HG02884 (cell line): ENCODE data around the gene WDR1.

Experiments used
- ATAC-seq: cut with Tn5 transposase; IDR thresholded peaks from one replicate; pipeline ENCODE4 v1.9.1; 2021; ENCODE audit warnings: mild to moderate bottlenecking, moderate library complexity; ENCODE audit not compliant: unreplicated experiment

Gene WDR1

DNA sequence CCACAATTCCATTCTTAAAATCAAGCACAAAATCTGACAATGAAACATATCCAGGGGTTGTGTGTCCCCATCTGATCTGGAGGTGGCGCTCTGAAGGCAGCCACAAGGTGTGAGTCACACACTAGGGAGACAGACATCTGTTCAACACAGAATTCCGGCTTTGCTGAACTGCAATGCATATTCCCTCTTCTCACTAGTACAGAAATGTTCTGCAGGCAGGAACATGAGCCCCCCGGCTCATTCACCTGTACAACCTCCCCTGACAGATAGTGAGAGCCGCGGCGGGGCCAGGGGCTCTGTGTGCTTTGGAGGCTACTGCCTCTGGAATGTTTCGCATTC is 41.9 kb downstream of the WDR1 start:
- ATAC-seq = no peak

DNA sequence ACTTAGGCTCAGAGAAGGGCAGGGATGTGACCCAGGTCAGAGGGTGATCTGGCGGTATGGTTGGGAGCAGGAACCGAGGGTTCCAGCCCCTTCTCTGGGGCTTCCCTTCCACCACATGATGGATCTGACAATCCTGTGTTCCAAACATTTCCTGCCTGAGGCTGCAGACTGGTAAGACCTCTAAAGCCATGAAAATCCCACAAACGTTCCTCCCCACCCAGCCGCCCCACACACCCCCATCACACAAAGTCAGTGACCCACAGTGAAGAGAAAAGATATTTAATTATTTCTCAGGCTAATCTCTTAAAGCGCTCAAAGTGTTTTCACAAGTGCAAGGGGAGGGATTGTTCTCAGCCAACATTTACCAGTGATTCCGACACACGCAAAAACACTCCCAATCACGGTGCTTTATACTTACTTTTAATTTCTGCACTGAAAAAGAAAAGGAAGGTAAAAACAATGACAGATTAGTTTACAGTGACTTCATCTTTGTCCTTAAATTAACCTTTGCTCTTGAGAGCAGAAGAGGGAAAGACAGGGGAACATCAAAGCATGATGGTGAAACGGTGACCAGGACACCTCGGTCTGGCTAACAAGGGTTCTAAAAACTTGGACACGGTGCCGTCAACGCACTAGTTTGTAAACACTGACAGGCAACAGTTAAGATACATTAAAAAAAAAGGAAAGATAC is 42.4 kb downstream of the WDR1 start:
- ATAC-seq = no peak

DNA sequence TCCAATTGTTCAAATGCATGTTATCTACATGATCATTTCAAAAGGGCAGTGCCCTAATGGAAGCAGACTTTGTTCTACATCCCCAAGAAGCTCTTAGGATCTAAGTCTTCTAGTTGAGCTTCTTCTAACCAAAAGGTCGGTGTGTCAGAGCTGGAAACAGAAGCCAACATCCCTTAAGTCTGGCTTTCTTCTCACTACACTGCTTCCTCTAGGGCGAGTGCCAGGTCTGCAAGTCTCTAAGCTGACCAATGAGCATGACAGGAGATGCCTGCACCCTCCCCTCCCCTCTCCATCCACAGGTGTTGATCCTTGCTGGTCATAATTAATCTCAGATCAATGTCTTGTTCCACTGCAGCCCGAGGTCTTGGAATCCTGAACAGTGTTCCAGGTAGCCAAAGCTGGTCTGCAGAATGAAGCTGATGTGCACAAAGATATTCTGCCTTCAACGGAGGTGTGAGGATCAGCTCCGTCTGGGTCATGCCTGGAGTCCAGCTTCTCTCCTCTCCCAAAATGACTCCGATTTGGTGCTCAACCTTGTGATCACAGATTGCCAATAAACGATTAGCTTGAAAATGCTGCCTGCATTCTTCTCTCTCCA is 44.1 kb downstream of the WDR1 start:
- no peak for ATAC-seq

DNA sequence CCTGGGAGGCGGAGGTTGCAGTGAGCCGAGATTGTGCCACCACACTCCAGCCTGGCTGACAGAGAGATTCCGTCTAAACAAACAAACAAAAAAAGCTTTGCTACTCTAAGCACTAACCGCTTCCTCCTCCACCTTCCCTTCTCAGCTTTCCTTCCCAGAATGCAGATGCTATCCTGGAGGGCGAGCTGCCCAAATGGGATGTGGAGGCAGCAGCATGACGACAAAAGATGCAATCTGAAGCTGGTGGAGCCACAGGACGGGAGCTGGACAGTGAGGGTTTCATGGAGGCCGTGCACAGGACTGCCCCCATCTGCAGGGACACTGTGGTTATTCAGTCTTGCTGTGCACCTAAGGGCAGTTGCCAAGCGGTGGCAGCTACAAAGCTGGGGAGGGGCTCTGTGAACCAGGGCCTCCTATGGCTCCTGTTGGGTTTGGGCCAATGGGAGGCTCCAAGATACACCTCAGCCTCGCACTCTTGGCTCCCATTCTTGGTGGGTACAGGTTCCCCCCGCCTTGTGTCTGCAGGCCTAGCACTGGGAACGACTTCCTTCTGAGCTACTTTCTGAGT is 47.4 kb downstream of the WDR1 start:
- no peak for ATAC-seq

DNA sequence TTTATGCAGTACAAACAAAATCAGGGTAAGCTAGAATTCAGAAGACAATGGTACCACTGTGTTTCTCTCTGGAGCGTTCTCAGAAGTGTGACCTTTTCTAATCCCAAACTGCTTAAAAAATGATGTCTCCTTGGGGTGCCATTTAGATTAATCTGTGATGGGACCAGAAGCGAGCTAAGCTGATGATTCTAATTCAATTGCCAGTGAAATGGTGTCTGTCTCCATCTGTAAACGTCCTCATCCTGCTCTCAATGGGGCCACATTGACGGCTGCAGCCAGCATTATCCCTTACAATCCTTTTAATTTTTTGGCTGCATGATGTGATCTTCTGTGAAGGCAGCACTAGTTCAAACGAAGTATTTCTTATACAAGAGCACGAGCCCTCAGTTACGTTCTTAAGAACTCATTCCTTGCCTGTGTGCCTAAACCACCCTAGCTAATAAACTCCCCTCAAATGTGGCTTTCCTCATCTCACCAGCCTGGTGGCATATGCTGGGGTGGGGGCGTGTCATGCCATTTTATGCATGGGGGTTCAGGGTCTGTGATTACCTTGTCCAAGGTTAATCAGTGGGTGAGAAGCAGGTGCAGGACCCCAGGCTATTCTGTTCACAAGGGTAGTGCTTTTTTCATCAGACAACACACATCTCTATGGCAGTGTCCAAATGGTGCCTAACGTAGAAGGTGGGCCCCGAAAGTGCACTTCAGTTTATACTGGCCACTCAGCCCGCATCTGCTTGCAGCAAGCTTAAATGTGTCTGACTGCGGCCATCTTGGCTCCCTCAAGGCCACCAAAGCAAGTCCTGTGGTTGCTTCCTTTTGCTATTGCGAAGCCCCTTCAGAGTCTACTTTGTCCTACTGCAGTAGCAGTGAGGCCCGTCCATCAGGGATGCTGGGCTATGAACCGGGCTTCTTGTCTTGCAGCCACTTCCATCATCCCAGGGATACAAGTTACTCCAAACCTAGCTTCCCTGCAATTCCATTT is 49.6 kb downstream of the WDR1 start:
- no peak for ATAC-seq

DNA sequence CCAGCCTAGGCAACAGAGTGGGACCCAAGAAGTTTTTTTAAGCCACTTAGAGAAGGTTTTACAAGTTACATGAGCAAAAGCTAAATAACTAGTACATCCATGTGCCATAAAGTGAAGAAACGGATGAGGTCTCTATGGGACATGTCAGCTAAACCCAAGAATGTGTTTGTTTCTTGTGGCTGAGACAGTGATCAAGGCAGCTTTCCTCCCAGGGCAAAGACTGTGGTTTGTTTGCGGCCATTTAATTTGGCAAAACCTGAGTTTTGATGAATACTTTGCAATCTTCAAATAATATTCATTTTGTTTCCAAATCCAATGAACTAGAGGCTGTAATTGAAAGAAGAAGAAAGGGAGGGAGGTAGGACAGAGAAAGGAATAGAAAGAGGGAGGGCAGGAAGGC is 50.4 kb downstream of the WDR1 start:
- no peak for ATAC-seq

DNA sequence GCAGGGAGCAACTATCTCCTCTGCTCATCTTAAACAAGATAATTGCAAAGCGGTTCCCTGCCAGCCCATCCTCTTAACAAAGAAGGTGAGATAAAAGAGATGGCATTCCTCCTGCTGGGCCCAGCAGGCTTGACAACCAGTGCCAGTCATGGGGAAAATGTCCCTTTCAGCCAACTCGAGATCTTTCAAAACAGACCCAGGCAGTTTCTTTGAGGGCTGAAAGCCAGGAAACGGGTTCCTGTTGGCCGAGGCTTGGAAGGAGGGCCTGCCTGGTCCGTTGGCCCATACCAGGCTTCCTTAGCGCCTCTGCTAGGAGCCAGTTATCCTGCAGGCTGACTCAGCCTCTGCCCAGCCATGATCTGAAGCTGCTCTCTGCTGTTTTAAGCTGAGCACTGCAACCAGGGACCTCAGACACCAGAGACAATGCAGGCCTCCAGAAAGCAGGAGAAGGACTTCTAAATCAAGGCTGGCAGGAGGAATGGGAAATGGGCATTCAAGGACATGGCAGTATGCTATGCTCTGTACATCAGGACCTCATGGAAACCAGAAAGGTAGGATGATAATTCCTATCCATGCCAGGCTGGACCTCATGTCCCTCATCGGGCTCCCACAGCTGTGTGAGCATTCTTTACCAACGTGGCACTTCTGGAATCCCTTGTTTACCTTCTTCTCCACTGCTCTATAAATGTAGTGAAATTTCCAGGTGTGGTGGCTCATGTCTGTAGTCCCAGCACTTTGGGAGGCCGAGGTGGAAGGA is 52.9 kb downstream of the WDR1 start:
- no peak for ATAC-seq

DNA sequence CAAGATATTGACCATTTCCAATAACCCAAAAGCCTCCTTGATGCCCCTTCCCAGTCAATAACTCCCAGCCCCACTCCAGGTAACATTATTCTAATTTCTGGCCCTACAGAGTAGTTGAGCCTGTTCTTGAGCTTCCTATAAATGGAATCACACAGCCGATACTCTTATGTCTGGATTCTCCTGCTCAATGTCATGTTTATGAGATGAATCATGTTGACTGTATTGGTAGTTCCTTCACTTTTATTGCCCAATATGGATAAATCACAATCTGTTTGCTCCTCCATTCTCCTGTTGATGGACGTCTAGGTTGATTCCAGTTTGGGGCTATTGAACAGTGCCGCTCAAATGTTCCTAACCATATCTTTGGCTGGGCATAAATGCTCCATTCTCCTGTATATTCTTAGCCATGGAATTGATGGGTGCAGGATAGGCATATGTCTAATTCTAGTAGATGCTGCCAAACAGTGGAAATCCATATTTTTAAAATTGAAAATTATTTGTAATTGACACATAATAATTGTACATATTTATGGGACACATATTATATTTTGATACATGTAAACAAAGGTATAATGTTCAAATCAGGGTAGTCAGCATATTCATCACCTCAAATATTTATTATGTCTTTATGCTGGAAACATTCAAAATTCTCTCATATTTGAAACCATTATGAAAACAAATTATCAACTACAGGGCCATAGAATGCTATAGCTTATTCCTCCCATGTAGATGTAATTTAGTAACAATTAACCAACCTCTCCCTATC is 54.8 kb downstream of the WDR1 start:
- ATAC-seq = no peak

DNA sequence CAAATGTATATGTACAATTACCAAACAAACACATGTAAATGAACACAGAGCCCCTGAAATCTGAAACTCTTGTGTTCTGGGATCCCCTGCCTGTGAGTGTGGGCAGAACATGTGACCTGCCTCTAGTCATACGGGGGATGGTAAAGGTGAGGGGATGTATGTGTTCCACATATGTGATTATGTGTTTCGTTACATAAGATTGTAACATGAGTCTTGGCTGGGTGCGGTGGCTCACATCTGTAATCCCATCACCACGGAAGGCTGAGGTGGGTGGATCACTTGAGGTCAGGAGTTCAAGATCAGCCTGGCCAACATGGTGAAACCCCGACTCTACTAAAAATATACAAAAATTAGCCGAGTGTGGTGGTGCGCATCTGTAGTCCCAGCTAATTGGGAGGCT is 58.2 kb downstream of the WDR1 start:
- ATAC-seq = no peak

DNA sequence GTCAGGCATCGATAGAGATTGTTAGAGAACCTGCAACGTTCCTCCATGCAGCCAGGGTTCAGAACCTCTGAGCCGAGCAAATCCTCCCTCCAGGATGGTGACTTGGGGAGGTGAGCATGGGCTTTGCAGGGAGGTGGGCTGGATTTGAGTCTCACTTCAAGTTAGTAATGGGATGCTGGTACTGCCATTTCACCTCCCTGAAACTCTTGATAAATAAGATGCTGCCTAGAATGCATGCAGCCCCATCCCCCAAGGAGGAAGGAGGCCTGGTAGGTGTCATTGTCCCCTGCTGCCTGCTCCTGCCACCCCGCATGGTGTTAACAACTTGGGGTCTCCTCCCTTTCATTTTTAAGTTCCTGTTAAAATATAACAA is 59.6 kb downstream of the WDR1 start:
- ATAC-seq = no peak

DNA sequence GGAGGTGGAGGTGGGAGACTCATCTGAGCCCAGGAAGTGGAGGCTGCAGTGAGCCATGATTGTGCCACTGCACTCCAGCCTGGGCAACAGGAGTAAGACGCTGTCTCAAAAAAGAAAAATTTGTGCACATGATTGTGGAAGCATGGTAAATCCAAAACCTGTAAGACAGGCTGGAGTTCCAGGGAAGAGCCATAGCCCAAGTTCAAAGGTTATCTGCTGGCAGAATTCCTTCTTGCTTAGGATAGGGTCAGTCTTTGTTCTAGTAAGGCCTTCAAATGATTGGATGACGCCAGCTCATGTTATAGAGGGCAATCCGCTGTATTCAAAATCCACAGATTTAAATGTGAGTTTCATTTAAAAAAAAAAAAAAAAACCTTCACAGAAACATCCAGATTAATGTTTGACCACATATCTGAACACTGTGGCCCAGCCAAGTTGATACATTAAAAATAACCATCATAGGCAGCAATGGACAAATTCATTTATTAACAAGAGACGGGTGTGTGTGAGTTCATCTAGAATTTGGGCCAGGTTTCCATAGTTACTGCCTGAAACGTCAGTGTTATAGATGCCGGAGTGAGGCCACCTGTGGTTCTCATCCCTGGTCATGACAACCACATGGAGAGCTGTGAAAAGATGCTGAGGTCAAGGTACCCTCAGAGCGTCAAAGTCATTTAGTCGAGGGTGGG is 60.1 kb downstream of the WDR1 start:
- ATAC-seq = no peak

DNA sequence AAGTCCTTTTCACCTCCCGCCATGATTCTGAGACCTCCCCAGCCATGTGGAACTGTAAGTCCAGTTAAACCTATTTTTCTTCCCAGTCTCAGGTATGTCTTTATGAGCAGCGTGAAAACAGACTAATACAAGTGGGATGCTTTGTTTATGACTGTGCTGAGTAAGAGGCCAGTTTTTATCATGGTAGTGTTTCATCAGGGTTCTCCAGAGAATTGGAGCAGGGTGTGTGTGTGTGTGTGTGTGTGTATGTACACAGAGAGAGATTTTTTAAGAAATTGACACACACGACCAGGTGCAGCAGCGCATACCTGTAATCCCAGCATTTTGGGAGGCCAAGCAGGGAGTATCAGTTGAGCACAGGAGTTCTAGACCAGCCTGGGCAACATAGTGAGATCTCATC is 60.7 kb downstream of the WDR1 start:
- no peak for ATAC-seq

DNA sequence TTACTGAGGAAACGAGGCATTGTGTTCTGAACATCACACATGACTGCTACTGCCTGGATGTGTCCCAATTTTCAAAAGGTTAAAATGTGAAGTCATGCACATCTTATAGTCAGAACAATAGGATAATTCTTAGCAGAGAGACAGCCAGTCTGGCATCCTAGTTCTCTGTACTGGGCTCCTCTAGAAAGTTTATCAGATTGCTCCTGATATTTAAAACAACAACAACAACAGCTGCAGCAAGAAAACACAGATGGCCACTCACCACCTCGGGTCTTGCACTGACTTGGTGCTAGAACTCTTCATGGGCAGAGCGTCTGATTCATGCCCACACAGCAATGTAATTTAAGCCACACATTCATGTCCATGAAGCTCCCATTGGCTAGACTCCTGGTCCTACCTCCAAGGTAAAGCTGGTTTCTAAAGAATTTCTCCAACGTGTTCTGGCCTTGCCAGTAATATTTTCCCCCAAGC is 62.0 kb downstream of the WDR1 start:
- ATAC-seq = no peak

DNA sequence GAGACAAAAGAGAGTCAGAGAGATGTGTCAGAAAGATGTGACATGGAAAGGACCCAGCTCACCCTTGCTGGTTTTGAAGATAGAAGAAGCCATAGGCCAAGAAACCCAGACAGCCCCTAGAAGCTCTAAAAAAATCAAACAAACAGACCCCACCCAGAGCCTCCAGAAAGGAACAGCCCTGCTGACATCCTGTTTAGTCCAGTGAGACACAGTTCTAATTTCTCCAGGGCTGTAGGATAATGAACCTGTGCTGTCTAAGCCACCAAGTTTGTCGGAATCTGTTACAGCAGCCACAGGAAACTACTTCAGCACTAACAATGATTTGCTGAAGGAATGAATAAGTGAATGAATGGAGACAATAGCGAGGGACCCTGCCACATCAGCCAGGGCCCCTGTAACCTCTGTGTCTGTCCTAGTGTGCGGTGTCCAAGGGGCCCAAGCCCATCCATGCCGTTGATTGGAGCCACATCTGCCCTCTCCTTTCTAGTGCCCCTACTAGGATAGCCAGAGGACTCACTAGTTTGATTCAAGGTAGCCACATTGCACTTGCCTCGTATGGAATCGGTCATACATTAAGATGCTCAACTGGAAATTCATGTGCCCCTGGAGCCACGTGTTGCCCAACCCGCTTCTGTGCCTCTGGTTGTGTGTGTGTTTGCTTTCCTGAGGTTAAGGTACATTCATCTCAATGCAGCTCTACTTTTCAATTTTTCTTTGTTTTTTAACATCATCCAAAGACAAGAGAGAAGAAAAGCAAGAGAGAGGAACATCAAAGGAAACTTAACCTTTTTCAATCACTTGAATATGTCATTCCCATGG is 62.8 kb downstream of the WDR1 start:
- ATAC-seq = no peak

DNA sequence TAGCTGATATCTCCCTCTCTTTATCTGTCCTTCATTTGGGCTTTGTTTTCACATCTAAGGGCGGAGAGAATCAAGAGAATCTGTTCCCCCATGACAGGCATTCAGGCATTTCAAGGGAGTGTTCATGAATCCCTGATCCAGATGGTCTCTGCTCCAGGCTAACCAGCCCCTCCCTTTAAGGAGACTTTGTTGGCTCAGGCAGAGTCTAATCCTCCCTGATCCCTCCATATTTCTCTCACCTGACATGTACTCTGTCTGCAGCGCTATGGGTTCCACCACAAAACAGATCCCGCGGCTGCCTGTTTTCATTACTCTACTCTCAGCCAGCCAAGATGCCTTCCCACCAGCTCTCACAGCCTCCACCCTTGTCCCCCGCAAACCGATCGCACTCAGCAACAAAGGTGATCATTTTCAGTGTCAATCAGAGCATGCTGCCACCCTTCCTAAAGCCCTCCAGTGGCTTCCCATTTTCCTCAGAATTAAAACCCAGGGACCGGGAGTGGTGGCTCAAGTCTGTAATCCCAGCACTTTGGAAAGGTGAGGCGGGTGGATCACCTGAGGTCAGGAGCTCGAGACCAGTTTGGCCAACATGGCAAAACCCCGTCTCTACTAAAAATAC is 65.0 kb downstream of the WDR1 start:
- ATAC-seq = no peak

DNA sequence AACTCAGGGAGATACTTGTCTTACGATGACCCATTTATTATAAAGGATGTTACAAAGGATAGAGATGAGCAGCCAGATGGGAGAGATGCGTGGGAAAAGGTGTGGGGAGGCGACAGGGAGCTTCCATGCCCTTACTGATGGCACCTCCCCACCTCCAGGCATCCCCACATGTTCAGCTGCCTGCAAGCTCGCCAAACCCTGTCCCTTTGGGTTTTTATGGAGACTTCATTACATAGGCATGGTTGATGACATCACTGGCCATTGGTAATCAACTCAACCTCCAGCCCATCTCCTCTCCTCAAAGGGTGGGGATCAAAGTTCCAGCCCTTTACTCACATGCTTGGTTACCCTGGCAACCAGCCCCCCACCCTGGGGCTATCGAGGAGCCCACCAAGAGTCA is 65.9 kb downstream of the WDR1 start:
- no peak for ATAC-seq

DNA sequence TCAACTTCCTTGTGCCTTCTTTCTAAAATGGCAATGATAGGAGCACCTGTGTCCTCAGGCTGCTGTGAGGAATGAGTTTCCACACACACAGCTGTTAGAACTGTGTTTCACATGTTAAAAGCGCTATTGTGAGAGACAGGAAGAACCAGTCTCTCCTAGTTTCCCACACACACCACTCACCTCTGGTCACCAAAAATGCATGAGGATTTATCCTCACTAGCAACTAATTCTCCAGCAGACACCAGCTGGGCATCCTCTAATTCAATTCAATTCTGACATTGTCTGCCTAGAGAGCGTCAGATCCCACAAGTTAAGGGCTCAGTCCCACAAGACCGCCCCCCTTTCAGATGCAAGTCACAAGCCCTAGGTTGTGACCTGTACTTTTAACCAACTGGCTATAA is 66.3 kb downstream of the WDR1 start:
- no peak for ATAC-seq
